Effector memory CD8-positive, alpha-beta T cell (primary cell): ENCODE results near the gene CXorf38.
A peak's percentile ranks its signal among the peaks of the same experiment; 100 is the strongest.

Source experiments
- ATAC-seq: fragments of 150-1000 bp; cut with Tn5 transposase; replicated peaks from 2 replicates; pipeline ENCODE4 v1.10.0; 2021; ENCODE audit warnings: mild to moderate bottlenecking, moderate library complexity
- DNase-seq, 3 experiments: peaks; one replicate each; pipeline ENCODE4 v3.0.0; 2021
- H3K27ac Mint-ChIP-seq, 2 donors: one replicate each; pipeline ENCODE4 v1.8.0; 2022; ENCODE audit warnings: mild to moderate bottlenecking in 2 of 2, mixed read lengths in 2 of 2, moderate library complexity in 2 of 2
- H3K27me3 Mint-ChIP-seq, 2 donors: one replicate each; pipeline ENCODE4 v1.8.0; 2022; ENCODE audit warnings: mixed read lengths in 2 of 2
- H3K36me3 Mint-ChIP-seq: one replicate; pipeline ENCODE4 v1.8.0; 2022; ENCODE audit warnings: mild to moderate bottlenecking, moderate library complexity, mixed read lengths; ENCODE audit not compliant: insufficient read depth
- H3K4me1 Mint-ChIP-seq, 2 donors: one replicate each; pipeline ENCODE4 v1.8.0; 2022; ENCODE audit warnings: low read depth in 2 of 2, mixed read lengths in 2 of 2
- H3K4me3 Mint-ChIP-seq, 2 donors: one replicate each; pipeline ENCODE4 v1.8.0; 2022; ENCODE audit warnings: mild to moderate bottlenecking in 2 of 2, mixed read lengths in 2 of 2, moderate library complexity in 2 of 2
- H3K9me3 Mint-ChIP-seq, 2 donors: one replicate each; pipeline ENCODE4 v1.8.0; 2022; ENCODE audit warnings: mixed read lengths in 2 of 2

The CXorf38 gene

DNA sequence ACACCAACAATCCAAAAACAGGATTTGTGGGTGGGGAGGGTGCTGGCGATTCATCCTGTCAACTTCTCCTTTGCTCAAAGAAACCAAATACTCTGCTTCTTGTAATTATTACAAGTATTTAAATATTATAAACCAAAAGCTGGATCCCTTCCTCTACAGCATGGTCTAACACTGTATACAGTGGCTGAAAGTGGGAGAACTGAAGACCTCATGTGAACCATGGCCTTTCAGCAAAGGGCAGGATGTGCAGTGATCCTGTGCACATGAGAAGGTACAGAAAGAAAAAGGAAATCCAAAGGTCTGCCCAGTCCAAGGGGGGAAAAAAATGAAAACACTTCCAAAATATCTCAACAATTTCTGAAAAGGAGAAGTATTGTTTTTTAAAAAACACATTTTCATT, 5.3 kb upstream of the CXorf38 start:
- peaks cover 28% of the 10 kb centered on the region for H3K36me3 Mint-ChIP-seq

DNA sequence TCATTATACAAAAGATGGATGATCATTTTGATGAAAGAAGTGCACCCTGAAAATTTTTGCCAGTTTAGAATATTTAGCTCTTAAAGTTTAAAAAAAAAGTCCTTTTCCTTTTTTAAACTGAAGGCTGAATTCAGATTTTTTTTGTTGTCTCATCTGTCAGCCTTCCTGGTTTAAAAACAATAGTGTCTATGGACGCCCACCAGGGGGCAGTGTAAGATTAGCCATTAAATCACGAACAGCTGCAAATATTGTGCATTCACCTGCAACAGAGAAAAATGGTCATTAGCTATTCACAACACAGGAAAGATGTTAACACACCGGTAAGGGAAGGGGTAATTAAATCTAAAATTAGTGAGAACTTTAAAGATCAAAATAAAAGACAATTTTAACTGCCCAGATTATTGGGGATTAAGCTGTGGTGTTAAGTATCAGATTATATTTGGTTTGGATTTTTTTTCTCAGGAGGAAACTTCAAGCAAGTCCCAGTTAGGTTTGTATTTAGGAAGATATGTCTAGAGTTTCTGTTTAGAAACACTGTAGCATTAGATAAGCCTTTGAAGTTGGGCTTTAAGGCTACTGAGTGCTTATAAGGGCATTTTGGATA, 4.4 kb upstream of the CXorf38 start:
- DNase-seq (peak; percentile 60 to 63 (median 61)), ATAC-seq (no peak)
- Mint-ChIP-seq H3K4me3 (no peak overlapping the region), H3K27ac (peak overlapping the region in 1 of 2 donors; percentile 88), H3K27me3 (no peaks in the 10 kb centered on the region), H3K4me1 (peaks cover 1 to 4% of the 10 kb centered on the region in 2 donors), H3K36me3 (peaks cover 36% of the 10 kb centered on the region), H3K9me3 (no peaks in the 10 kb centered on the region)

More for the DNA sequence above, 5.3 kb upstream of the CXorf38 start:
- Mint-ChIP-seq H3K4me1 (peaks cover 1 to 4% of the 10 kb centered on the region in 2 donors), H3K27me3 (no peaks in the 10 kb centered on the region), H3K9me3 (no peaks in the 10 kb centered on the region), H3K27ac (peak overlapping the region in 1 of 2 donors; percentile 16), H3K4me3 (no peak overlapping the region)
- ATAC-seq, result no peak
- no peak for DNase-seq

DNA sequence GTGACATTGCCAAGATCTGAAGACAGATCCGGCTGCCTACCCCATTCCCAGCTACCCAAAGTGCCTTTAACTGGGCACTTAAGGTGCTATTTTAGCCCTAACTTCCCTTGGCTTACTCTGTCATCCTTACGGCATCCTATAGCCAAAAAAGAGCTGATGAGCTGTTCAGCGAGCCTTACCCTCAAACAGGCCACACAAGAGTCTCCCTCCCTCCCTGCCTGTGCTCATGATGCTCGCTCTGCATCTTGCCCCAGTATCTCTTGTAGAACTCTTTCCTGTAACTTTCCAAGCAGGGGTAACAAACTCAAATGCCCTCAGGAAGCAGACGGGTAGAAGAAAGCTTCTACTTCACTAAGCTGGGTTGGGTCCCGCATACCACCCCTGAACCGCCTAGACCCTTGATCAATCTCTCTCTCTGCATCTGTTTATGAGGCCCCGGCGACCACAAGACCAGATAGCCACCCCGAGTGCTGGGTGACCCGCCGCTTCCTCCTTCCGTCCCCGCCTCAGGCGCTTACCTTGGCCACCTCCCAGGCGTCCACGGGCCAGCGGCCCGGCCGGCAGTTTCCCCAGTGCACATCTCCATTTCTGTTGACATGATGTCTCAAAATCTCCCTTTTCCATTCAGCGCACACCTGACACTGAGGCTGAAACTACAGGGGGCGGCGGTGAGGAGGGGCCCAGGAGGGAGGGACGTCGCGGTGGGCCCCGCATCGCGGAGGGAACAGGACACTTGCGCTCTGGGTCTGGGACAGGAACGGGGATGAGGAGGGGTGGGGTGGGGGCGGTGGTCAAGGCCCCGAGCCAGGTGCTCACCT, 663 bp downstream of the CXorf38 start:
- peak; percentile 11 for ATAC-seq
- peaks cover 28 to 33% of the 10 kb centered on the region in 2 donors for H3K4me1 Mint-ChIP-seq

DNA sequence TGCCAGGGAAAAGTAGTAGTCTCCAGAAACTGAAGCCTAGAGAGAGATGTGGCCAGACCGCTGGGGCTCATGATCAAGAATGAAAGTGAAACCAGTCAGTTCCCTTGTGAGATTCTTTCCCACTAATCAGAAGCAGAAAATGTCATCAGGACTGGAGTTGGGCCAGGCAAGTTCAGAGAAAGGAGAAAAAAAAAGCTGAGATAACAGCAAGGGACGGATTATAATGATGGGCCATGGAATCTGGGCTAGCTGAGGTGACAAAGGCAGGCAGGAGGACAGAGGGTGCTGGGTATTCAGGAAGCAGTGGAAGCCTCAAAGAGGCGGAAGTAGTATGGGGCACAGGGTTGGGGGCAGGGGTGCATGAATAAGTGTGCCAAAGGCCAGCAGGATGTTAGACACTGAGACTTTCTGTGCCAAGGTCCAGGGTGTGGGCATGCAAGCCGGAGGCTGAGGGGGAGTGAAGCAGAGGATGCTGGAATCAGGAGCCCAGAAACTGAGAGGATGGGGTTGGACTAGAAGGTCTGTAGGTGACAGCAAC, 2.5 kb downstream of the CXorf38 start:
- DNase-seq (peak; percentile 13 to 40 (median 20)), ATAC-seq (peak; percentile 56)
- Mint-ChIP-seq H3K36me3 (peaks cover 44% of the 10 kb centered on the region), H3K9me3 (no peaks in the 10 kb centered on the region), H3K27me3 (no peaks in the 10 kb centered on the region), H3K27ac (peak overlapping the region; percentile 93 to 95), H3K4me1 (peaks cover 27 to 31% of the 10 kb centered on the region in 2 donors), H3K4me3 (peak overlapping the region; percentile 90 to 95)

More for the DNA sequence above, 663 bp downstream of the CXorf38 start:
- Mint-ChIP-seq H3K36me3 (peaks cover 35% of the 10 kb centered on the region), H3K27me3 (no peaks in the 10 kb centered on the region), H3K9me3 (no peaks in the 10 kb centered on the region), H3K4me3 (peak overlapping the region; percentile 94 to 96), H3K27ac (peak overlapping the region; percentile 93 to 95)
- peak in 2 of 3 experiments; percentile 5 to 8 for DNase-seq

- Mint-ChIP-seq H3K36me3 (peaks cover 44% of the 10 kb centered on the region), H3K4me1 (peaks cover 27 to 31% of the 10 kb centered on the region in 2 donors), H3K9me3 (no peaks in the 10 kb centered on the region), H3K27me3 (no peaks in the 10 kb centered on the region), H3K27ac (peak overlapping the region; percentile 93 to 95), H3K4me3 (peak overlapping the region; percentile 90 to 95)
- DNase-seq, result no peak
- ATAC-seq, result no peak
These were observed 3.2 kb downstream of the CXorf38 start for GRCh38 chrX:40644176-40644575.

- DNase-seq (no peak), ATAC-seq (no peak)
- Mint-ChIP-seq H3K27me3 (no peaks in the 10 kb centered on the region), H3K27ac (peak overlapping the region; percentile 17 to 35), H3K9me3 (no peaks in the 10 kb centered on the region), H3K36me3 (peaks cover 62% of the 10 kb centered on the region), H3K4me3 (no peak overlapping the region), H3K4me1 (peaks cover 25% of the 10 kb centered on the region in 2 donors)
These were observed 9.7 kb downstream of the CXorf38 start for GRCh38 chrX:40637687-40638086.

DNA sequence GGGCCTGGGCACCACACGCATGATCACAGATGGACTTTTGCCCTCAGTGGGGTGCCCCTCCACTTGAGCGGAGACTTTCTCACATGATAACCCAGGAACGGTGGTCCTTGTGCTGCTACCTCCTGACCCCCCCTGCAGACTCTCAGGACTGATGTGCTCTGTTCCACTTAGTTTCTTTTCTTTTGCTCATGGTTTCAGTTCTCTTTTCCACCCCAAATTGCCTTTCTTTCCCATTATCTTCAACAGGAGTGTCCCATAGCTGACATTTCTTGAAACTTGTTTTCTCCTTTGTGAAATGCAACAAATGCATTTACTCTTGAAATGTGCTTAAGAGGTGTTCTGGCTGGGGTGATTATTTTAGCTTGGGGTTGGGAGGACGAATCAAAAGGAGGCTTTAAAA, 15.2 kb downstream of the CXorf38 start:
- ATAC-seq, result no peak
- H3K36me3 Mint-ChIP-seq, result peaks cover 68% of the 10 kb centered on the region
- DNase-seq, result no peak
- no peak overlapping the region for H3K4me3 Mint-ChIP-seq
- peak overlapping the region in 1 of 2 donors; percentile 82 for H3K27ac Mint-ChIP-seq
- H3K9me3 Mint-ChIP-seq, result no peaks in the 10 kb centered on the region
- peaks cover 13 to 16% of the 10 kb centered on the region in 2 donors for H3K4me1 Mint-ChIP-seq
- no peaks in the 10 kb centered on the region for H3K27me3 Mint-ChIP-seq

DNA sequence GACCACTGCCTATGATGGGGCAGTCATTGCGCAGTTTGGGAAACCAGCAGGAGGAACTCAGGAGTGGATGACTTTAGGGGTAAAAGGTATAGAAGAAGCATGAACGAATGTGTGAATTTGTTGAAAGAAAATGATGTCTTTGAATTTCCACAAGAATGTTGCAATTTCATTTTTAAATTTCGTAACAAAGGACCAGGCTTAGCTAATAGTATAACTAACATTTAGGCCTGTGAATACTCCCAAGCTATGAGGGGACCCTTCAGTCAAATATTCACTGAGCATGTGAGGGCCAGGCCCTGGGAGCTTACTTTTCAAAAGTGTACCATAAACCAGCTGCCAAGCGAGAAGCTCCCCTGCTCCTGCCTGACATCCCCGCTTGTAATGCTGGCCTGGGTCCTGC, 18.9 kb downstream of the CXorf38 start:
- DNase-seq (no peak), ATAC-seq (no peak)
- H3K27me3 Mint-ChIP-seq, result no peaks in the 10 kb centered on the region
- H3K36me3 Mint-ChIP-seq, result peaks cover 37% of the 10 kb centered on the region
- no peak overlapping the region for H3K27ac Mint-ChIP-seq
- peaks cover 4% of the 10 kb centered on the region in 2 donors for H3K4me1 Mint-ChIP-seq
- H3K4me3 Mint-ChIP-seq, result no peak overlapping the region
- no peaks in the 10 kb centered on the region for H3K9me3 Mint-ChIP-seq

DNA sequence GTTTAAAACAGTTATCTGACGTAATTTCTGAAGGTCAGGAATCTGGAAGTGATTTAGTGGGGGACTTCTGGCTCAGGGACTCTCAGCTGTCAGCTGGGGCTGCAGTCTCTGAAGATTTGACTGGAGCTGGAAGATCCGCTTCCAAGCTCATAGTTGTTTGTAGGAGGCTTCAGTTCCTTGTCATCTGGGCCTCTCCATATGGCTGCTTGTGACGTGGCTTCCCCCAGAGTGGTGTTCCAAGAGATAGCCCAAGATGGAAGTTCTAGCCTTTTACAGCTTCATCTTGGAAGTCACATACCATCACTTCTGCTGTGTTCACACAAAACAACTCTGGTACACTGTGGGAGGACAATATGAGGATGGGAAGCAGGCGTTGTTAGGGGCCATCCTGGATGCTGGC, 22.1 kb downstream of the CXorf38 start:
- H3K4me3 Mint-ChIP-seq, result no peak overlapping the region
- no peaks in the 10 kb centered on the region for H3K9me3 Mint-ChIP-seq
- ATAC-seq (no peak), DNase-seq (no peak)
- H3K27ac Mint-ChIP-seq, result no peak overlapping the region
- H3K4me1 Mint-ChIP-seq, result no peaks in the 10 kb centered on the region
- no peaks in the 10 kb centered on the region for H3K27me3 Mint-ChIP-seq
- peaks cover 24% of the 10 kb centered on the region for H3K36me3 Mint-ChIP-seq

- H3K27me3 Mint-ChIP-seq, result no peaks in the 10 kb centered on the region
- H3K27ac Mint-ChIP-seq, result no peak overlapping the region
- DNase-seq (no peak), ATAC-seq (no peak)
- no peaks in the 10 kb centered on the region for H3K9me3 Mint-ChIP-seq
- no peak overlapping the region for H3K4me3 Mint-ChIP-seq
- peaks cover 17% of the 10 kb centered on the region for H3K36me3 Mint-ChIP-seq
- no peaks in the 10 kb centered on the region for H3K4me1 Mint-ChIP-seq
These were observed 23.7 kb downstream of the CXorf38 start for GRCh38 chrX:40623665-40624064.

DNA sequence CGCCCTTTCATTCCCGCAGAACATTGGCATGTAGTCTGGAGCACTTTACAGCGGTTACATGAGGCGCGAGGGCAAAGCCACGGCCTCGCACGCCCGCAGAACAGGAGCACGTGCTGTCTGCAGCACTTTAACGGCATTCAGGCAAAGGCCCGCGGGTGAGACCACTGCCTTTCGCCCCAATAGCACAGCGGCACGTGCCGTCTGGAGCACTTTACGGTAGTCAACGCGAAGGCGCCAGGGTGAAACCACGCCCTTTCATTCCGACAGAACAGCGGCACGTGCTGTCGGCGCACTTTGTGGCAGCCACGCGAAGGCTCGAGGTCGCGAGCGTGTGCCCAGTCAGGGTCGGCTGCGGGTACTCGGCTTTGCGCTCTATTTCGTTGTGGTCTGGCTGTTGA, 24.2 kb downstream of the CXorf38 start, which contains the start of gene MPC1L:
TSS of gene MPC1L (plus strand) at position 290 of the 398 bp plus-strand sequence. CDS start 138 bp downstream, outside the sequence.
- Mint-ChIP-seq H3K9me3 (no peaks in the 10 kb centered on the region), H3K36me3 (peaks cover 14% of the 10 kb centered on the region), H3K4me3 (no peak within 1 kb of the TSS), H3K4me1 (no peaks in the 10 kb centered on the region), H3K27me3 (no peaks in the 10 kb centered on the region), H3K27ac (no peak within 1 kb of the TSS)
- ATAC-seq, result no peak
- DNase-seq, result no peak

DNA sequence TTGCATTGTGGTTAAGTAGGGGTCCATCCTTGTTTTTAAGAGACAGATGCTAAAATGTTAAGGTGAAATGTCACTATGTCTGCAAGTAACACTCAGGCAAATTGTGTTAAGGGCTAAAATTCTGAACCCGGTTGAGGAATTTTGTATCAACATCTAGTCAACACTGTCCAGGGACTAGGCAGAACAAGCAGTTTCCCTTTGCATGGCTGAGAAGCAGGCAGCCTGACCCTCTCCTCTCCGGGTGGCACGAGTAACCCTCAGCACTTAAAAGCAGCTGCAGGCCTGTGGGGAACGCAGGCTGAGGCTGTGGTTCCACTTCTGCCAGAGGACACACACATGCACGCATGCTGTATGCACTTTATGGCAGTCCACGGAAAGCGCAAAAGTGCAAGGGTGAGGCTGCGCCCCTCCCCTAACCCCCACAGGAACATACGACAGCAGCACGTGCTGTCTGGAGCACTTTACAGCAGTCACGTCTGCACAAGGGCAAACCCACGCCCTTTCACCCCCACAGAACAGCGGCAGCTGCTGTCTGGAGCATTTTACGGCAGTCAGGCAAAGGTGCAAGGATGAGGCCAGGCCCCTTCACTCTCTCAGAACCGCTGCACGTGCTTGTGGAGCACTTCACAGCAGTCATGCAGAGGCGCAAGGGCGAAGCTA, 24.8 kb downstream of the CXorf38 start:
- DNase-seq (no peak), ATAC-seq (no peak)
- no peak overlapping the region for H3K27ac Mint-ChIP-seq
- H3K9me3 Mint-ChIP-seq, result no peaks in the 10 kb centered on the region
- peaks cover 9% of the 10 kb centered on the region for H3K36me3 Mint-ChIP-seq
- no peaks in the 10 kb centered on the region for H3K4me1 Mint-ChIP-seq
- H3K27me3 Mint-ChIP-seq, result no peaks in the 10 kb centered on the region
- no peak overlapping the region for H3K4me3 Mint-ChIP-seq

- Mint-ChIP-seq H3K4me3 (no peak overlapping the region), H3K4me1 (no peaks in the 10 kb centered on the region), H3K36me3 (no peaks in the 10 kb centered on the region), H3K9me3 (no peaks in the 10 kb centered on the region), H3K27ac (no peak overlapping the region), H3K27me3 (no peaks in the 10 kb centered on the region)
- ATAC-seq (no peak), DNase-seq (no peak)
These were observed 29.8 kb downstream of the CXorf38 start for GRCh38 chrX:40617566-40617965.
